Mucosa of descending colon (tissue), 3 donors: ENCODE data around the gene TLE6. TPM values are rescaled to one million over a fixed set of nuclear protein-coding genes. Genes with fewer than 3 reads are reported as not detected.
A peak's percentile ranks its signal among the peaks of the same experiment; 100 is the strongest.
"Not testable (repeated sequence)": the region's sequence is repeated elsewhere in the genome, so short reads cannot be mapped to it uniquely, and the experiment has no call there.

Experiments
- ATAC-seq: fragments of 200-7000 bp; cut with Tn5 transposase; one replicate; pipeline ENCODE4 v1.9.1; 2020; ENCODE audit warnings: mild to moderate bottlenecking, moderate library complexity
- DNase-seq, 3 donors: peaks; one replicate each; pipeline ENCODE4 v3.0.0-alpha.2; 2020
- H3K36me3 ChIP-seq: fragments of 200-600 bp; one replicate; pipeline ENCODE4 v1.8.0; 2021; ENCODE audit warnings: low read depth, mild to moderate bottlenecking
- H3K4me1 ChIP-seq: fragments of 200-600 bp; one replicate; pipeline ENCODE4 v1.8.0; 2021; ENCODE audit warnings: low read depth, mild to moderate bottlenecking
- H3K4me3 ChIP-seq: fragments of 200-600 bp; one replicate; pipeline ENCODE4 v1.8.0; 2021; ENCODE audit warnings: mild to moderate bottlenecking
- H3K9me3 ChIP-seq: fragments of 200-600 bp; one replicate; pipeline ENCODE4 v1.8.0; 2021; ENCODE audit warnings: mild to moderate bottlenecking
- CTCF ChIP-seq: fragments of 200-600 bp; IDR thresholded peaks from one replicate; pipeline ENCODE4 v1.8.0; 2022; ENCODE audit warnings: antibody characterized with exemption, mild to moderate bottlenecking
- intact Hi-C, 2 donors: fragments of 100-400 bp; cut with DNase I in 1 of 2; cut with micrococcal nuclease in 1 of 2; formaldehyde crosslinking; loops; one replicate each; pipeline versions ENCODE4 v1.11.0 to v1.11.1; 2022; cut with DNase I, micrococcal nuclease
- long read RNA-seq, 2 donors: library from polyadenylated mRNA; unstranded; transcript quantifications; one replicate each; pipeline ENCODE4 v2.0.0, GENCODE V29; 2019 to 2021
- total RNA-seq, 3 donors: library from RNA; stranded (reverse); fragmentation: NEBNext Ultra II Directional in 2 of 3; extraction: Animal tissue kit (Norgen Biotek cat#: 25700) in 2 of 3; gene quantifications; one replicate each; pipeline versions ENCODE4 v1.2.1 to v1.2.4, GENCODE V29; 2021 to 2023
- donor health status: DM: no; HTN: no; CAD: no; lungs with moderate emphysema.
- donor health status: DM: no; HTN: no; CAD: no.
- donor health status: DM: no; HTN: yes; CAD: no.

TLE6 gene
- total RNA-seq, result 1 to 10 TPM; 1.8 to 4.1 (median 3.0) TPM
- long read RNA-seq, donor 1, partial matches to known transcripts, result 0 of 1 reads
- long read RNA-seq, donor 1, other reads (novel, unspliced or antisense), result 1 of 1 reads
- long read RNA-seq, donor 2, result 0 reads

GRCh38 chr19:2977001-2977745, at the start of gene TLE6:
TLE6 (plus strand) TSS chr19:2977564; CDS start chr19:2978234, 670 bp downstream.
- DNase-seq (peak; percentile 98), ATAC-seq (peak; percentile 99)
- TF ChIP-seq CTCF, result no peak
- Histone ChIP-seq H3K36me3 (no peaks in the 10 kb centered on the region), H3K4me3 (no peak within 1 kb of the TSS), H3K4me1 (peaks cover 14% of the 10 kb centered on the region), H3K9me3 (no peaks in the 10 kb centered on the region)
- intact Hi-C loops, result no loop called here

GRCh38 chr19:2933490-2933910, 43.9 kb upstream of the TLE6 start:
- intact Hi-C loops, result no loop called here
- H3K9me3 ChIP-seq, result peaks cover 47% of the 10 kb centered on the region
- H3K4me3 ChIP-seq, result no peak overlapping the region
- no peaks in the 10 kb centered on the region for H3K4me1 ChIP-seq
- peaks cover 20% of the 10 kb centered on the region for H3K36me3 ChIP-seq
- no peak for ATAC-seq
- DNase-seq, result no peak
- TF ChIP-seq CTCF, result no peak

GRCh38 chr19:2935863-2936262, 41.5 kb upstream of the TLE6 start:
- H3K4me1 ChIP-seq, DNase-seq, ATAC-seq, intact Hi-C loops, H3K4me3 ChIP-seq: not testable (repeated sequence)
- Histone ChIP-seq H3K9me3 (peaks cover 43% of the 10 kb centered on the region), H3K36me3 (peaks cover 20% of the 10 kb centered on the region)

- no peak for TF ChIP-seq CTCF
- H3K4me3 ChIP-seq, result no peak overlapping the region
- intact Hi-C loops, result no loop called here
- DNase-seq, result no peak
- H3K4me1 ChIP-seq, result peaks cover 4% of the 10 kb centered on the region
- no peaks in the 10 kb centered on the region for H3K9me3 ChIP-seq
- no peak for ATAC-seq
- H3K36me3 ChIP-seq, result peaks cover 5% of the 10 kb centered on the region
These were observed 34.3 kb upstream of the TLE6 start for GRCh38 chr19:2942928-2943640.

- no peak for TF ChIP-seq CTCF
- Histone ChIP-seq H3K4me3 (peak overlapping the region; percentile 61), H3K9me3 (no peaks in the 10 kb centered on the region), H3K4me1 (peaks cover 8% of the 10 kb centered on the region), H3K36me3 (peaks cover 5% of the 10 kb centered on the region)
- ATAC-seq, result no peak
- intact Hi-C loops, result no loop called here
- no peak for DNase-seq
These were observed 33.0 kb upstream of the TLE6 start for GRCh38 chr19:2944403-2944774.
